ENCODE results near the gene TMEM108.

GRCh38 chr3:133361011-133361410, 322.8 kb downstream of the TMEM108 start:
- TF ChIP-seq, protein P1, sequence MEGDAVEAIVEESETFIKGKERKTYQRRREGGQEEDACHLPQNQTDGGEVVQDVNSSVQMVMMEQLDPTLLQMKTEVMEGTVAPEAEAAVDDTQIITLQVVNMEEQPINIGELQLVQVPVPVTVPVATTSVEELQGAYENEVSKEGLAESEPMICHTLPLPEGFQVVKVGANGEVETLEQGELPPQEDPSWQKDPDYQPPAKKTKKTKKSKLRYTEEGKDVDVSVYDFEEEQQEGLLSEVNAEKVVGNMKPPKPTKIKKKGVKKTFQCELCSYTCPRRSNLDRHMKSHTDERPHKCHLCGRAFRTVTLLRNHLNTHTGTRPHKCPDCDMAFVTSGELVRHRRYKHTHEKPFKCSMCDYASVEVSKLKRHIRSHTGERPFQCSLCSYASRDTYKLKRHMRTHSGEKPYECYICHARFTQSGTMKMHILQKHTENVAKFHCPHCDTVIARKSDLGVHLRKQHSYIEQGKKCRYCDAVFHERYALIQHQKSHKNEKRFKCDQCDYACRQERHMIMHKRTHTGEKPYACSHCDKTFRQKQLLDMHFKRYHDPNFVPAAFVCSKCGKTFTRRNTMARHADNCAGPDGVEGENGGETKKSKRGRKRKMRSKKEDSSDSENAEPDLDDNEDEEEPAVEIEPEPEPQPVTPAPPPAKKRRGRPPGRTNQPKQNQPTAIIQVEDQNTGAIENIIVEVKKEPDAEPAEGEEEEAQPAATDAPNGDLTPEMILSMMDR (IDR thresholded peaks at IDR 0.05), result no peak
- TF ChIP-seq POLR2A (IDR thresholded peaks at IDR 0.05), result no peak
- no peak for TF ChIP-seq EP300 (IDR thresholded peaks at IDR 0.05)
- no peak for TF ChIP-seq POLR2AphosphoS5 (IDR thresholded peaks at IDR 0.05)
